ENCODE results near the gene KIF21A.
"Not testable (repeated sequence)": the region's sequence is repeated elsewhere in the genome, so short reads cannot be mapped to it uniquely, and the experiment has no call there.

The KIF21A gene

DNA sequence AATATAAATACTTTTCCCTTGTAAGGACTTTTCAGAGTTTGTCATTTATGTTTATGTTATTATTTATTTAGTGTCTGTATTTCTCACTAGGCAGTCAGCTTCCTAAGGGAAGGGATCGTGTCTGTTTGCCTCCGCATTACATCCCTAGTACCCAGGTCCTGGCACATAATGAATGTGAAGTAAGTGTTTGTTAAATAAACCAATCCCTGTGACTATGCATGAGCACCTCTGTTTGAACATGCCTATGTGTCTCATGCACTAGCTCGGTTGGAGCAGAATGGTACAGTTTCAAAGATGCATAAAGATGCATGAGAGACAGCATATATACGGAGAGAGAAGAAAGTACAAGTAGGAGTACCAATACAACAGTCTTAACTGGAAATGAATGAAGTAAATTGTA, 99.3 kb downstream of the KIF21A start:
- DNase-seq: no peak

DNA sequence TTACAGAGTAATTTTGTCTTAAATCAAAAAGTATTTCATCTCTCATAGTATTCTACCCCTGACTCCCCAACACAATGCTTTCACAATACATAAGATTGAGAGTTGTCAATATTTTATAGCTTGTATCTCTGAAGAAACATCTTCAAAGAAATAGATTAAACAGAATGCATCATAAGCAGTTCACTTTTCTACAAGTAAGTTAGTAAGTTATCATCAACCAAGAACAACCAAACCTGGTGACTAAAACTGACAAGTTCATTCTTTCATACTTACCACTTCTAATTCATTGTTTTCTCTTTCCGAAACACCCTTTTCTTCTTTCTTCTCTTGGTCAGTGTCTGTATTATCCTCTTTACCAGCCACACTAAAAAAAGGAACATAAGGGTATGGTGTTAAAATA, 101.2 kb downstream of the KIF21A start:
- DNase-seq: no peak

DNA sequence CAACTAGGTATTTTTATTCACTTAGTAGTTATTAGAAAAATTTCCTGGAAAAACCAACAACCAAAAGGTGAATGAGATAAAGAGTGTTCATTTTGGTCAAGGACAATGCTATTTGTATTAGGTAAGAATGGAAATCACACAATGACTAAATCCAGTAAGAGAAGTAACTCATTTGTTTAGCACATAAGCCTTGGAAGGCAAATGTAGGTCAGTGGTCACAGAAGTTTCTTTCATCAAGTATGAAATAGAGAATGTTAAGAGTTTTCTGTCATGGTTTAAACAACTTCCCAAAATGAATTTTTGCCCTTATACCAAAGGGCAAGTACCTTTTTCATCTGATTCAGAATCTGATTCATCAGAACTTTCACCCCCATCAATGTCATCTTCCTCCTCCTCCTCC, 101.7 kb downstream of the KIF21A start:
- DNase-seq: peak; percentile 32

DNA sequence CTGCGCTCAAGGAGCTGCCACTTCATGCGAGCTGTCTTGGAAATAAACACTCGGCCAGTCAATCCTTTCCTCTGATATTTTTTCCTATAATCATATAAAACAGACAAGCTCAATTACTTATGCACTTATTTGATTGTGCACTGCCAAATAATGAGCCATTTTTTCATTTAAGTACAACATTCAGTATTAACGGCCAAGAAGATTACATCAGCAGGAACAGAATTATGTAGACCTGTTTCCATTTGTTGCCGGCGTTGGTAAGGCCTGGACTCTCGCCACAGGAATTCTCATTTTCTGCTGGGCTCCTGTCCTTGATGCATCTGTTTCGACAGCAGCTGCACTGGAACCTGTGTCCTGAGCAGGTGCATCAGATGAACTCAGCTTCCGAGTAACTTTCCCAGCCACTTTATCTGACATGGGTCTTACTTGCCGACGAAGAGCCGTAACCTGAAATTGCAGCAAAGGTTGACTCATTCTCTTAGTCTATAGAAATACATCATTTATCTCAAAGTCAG, 110.2 kb downstream of the KIF21A start:
- DNase-seq: no peak

DNA sequence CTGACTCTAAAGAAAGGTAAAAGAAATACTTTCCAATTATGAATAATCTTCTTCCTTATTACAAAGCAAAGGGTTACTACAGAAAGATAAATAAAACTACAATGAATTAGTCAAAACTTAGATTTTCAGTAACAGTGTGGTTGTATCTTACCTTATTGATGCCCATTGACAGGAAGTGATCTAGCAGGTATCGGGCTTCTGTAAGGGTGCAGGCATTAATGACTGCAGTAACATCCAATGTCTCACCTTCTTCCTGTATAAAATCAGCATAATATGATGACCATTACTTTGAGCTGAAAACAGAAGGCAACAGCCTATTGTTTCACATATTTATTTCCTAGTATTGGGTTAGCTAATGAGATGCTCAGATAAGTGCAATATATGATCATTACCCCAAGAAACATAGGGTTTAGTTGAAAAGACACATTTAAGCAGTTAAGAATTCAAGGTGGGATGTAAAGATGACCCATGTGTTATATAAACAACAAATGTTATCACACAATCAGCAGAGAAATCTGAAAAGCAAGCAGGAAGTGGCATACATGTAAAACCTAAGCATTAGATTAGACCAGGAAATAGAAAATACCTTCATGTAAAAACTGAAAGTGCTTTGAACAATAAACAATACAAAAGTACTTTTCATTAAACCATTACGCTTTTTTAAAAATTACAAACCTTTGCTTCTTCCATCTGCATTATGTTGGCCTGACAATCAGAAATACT, 111.2 kb downstream of the KIF21A start:
- DNase-seq: no peak

DNA sequence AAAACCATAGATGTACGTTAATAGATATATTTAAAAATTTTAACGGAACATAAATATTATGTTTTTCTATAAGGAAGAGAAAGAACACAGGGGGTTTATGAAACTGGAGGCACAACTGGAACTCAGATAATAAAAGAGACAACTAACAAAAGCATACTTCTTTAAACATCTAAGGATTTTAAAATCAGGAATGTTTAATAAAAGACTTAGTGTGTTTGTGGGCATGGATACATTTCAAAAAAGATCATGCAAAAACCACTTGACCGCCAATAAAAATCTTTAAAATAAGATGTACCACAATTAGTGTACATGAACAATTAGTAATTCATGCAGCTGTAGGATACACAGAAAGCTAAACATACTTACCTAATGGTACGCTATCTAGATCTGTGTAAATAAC, 113.0 kb downstream of the KIF21A start:
- DNase-seq: no peak

DNA sequence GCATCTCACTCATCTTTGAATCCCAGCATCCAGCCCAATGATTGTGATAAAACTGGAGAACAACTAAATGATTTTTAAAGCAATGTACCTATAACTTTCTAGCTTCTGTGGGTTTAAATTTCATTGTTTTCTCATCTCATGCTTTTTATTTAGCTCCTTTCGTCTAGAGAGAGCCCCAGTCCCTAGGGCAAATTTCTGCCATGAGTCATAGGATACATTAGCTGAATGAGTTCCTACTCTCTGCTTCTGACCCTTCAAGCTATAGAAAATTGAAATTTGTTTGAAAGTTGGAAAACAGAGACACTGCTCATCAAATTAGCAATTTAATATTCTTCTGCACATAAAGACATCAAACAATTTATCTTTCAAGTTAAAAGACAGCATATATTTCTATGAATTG, 113.9 kb downstream of the KIF21A start:
- DNase-seq: no peak

DNA sequence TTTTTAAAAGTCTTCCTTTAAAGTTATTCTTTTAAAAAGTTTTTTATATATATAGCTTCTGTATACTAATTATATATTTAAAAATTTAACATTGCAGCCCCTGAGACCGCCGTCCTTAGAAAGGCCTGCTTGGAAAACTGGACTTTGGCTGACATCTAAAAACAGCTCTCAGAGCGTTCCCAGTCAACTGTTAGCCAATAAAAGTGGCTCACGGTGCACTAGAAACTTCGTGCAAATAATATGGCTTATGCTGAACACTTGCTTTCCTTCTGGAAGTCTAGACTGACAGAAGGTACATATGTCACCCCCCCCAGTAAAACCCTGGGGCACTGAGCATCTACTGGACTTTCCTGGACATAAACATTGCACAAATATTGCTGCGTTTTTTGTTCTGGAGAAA, 115.0 kb downstream of the KIF21A start:
- DNase-seq: no peak

DNA sequence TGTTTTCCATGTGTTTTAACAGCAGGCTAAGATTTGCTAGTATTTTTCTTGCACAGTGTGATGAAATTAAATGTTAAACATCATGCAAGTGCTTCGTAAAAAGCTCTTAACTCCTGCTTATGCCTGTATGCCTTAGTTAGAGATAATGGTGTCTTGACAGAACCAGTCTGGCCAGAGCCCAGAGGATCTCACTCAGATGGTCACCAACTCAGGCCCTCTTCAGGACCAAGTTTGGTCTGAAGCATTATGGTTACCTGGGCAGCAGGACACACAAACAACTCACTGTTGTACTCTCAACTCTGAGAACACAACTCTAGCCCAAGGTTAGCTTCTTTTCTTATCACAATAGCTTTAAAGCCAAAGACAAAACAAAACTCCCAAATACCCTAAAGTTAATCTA, 115.4 kb downstream of the KIF21A start:
- no peak for DNase-seq

DNA sequence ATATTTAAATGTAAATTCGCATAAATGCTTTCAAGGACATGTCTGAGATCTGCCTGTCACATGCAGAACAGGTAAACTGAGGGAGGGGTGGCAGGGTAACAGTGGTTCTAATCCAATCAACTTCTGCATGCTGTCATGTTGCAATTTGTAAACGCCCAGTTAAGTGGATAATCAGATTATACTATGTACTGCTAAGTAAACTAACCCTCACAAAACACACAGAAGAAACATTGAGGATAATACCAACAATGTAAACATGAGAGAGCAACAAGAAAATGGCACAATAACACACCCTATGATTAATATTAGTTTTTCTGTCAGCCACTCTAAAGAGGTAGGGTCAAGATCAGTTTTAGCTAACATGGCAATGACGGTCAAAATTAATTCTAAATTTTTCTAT, 123.7 kb downstream of the KIF21A start:
- no peak for DNase-seq

DNA sequence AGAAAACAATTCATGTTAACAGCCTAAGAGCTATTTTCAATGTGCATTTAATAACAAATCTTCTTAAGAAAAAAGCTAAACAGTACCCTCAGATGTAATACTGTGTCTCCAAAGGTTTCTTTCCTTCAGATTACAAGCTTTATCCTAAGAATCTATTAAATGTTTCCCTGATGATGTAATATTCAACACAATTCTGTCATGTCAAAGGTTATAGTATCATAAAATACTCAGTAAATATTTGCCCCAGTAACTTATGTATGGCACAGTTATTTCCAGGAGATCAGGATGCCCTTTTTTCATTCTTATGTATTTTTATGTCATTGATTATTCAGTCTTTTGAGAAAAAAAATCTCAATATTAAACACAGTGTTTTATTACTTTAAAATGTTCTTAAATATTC, 128.4 kb downstream of the KIF21A start:
- DNase-seq: no peak

DNA sequence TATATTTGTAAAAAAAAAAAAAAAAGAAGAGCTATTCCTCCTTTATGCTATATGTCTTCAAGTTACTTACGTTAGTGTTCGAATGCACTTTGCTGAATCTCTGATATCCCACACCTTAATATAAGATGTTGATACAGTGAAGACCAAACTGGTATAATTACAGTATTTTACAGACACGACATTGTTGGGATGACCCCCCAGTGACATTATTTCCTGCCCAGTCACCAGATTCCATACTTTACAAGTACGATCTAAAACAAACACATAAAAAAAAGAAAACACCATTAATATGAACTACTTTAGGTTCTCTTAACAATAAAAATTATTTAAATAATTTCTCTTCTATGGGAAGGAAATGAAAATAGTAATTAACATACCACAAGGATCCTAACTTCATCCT, 133.4 kb downstream of the KIF21A start:
- DNase-seq: no peak

DNA sequence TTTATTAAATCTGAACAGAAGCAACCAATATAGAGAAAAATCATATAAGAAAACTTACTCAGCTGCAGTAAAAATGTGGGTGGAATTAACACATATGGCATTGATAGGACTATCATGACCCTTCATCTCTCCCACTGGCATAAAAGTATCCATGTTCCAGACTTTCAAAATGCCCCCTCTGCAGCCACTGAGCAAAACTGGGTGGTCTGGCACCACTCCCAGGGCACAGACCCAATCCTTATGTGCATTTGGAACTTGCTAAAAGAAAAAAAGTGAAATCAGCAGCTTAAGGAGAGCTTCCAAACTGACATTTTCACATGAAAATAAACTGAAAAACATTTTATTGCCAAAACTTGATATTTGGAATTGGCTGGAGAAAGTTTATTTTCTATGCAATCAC, 141.5 kb downstream of the KIF21A start:
- no peak for DNase-seq

DNA sequence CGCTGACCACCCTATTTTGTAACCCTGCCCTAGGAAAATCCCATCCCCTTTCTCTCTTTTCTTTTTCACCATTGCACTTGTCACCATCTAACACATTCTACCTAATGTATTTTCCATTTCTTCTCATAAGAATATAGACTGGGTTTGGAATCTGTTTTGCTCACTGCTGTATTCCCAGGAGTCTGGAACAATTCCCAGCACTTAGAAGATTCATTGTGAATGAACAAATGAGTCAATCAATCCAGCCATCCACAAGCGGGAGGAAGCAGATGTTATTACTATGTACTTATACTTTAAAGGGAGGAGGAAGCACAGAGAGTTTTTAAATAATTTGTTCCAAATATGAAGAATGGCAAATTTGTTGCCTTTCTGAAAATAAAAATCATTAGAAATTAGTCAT, 142.1 kb downstream of the KIF21A start:
- no peak for DNase-seq

DNA sequence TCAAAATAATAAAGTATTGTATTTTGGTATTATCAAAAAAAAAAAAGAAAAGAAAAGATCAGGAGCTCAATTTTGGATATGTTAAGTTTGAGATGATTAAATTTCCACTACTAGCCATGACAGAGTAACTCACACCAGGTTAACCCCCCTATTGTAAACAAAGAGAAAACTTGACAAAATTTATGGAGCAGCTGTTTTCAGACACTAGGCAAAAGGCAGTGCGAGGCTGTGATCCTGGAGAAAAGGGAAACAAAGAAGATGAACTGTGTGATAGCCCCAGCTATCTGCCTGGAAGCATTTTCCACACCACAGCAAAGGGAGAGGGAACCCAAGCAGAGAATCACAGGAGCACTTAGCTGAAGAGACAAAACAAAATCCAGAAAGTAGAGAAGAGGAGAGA, 145.0 kb downstream of the KIF21A start:
- DNase-seq: no peak

DNA sequence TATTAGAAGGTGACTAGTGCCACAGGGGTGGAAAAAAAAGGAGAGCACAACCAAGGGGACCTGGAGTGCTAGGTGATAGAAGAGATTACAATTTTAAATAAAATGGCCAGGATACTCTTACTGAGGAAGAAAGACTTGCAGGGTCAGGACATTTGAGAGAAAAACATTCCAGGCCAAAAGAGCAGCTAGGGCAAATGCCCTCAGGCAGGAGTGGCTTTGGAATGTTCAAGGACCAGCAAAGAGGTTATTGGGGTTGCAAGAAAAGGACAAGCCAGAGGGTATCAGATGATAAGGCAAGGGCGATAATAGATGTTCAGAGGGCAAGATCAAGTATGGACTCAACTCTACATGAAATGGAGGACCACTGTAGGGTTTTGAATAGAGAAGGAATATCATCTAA, 146.4 kb downstream of the KIF21A start:
- DNase-seq: no peak

DNA sequence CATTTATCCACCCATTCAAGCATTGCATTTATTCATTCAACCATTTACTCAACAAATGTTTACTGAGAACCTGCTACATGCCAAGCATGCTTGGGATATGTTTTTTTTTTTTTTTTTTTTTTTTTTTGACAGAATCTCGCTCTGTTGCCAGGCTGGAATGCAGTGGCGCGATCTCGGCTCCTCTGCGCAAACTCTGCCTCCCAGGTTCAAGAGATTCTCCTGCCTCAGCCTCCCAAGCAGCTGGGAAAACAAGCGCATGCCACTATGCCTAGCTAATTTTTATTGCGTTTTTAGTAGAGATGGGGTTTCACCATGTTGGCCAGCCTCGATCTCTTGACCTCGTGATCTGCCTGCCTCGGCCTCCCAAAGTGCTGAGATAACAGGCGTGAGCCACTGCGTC, 147.3 kb downstream of the KIF21A start:
- not testable (repeated sequence) for DNase-seq

DNA sequence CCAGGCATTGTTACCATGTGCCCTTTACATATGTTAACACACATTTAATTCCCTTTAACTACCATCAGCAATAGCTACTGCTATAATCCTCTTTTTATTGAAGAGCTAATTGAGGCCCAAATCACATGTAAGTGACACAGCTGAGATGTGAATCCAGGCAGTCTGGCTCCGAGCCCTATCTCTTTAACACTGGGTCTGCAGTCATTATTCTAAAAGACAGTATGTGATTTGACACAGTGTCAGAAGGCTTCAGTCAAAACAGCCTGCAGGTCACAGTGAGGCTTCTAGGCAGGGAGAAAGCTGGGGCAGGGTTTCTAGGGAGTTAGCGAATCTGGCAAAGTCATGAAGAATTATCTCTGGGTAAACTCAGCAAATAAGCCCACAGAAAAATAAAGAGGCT, 148.2 kb downstream of the KIF21A start:
- DNase-seq: no peak

DNA sequence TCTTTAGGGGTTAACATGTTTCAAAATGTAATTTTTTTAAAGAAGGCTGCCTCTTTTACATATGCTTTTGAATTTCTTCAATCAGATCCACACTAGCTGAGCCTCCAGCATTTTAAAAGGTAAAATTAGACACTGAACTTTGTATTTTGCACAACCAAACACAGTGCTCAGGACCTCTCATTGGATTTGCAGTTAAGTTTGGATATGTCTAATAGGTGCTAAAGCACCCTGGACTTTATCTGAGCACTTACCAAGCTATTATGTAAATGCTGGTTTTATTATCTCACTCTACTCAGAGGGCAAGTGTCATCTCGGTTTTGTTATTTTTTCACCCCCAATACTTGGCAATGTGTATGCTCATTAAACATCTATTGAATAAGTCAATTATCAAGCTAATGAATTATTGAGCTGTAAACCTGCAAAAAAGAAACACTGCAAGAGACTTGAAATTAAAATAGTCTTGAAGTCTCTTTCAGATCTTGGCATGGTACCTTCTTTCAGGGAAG, 150.7 kb downstream of the KIF21A start:
- DNase-seq: no peak

DNA sequence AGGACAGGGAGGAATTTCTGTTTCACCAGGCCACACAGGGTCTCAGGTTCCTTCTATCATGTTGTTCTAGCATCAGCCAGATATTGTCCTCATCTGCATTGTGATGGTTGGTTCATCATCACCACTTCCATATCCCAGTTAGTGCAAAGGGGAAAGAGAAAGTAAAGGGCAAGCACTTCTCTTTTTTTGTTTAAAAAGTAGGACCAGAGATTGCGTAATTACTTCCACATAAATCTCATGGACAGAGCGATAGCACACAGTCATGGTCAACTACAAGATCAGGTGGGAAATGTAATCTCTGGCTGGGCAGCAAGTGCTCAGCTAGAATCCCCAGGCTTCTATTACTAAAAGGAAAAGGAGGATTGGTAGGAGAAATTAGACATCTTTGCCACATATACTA, 155.1 kb downstream of the KIF21A start:
- peak; percentile 75 for DNase-seq

DNA sequence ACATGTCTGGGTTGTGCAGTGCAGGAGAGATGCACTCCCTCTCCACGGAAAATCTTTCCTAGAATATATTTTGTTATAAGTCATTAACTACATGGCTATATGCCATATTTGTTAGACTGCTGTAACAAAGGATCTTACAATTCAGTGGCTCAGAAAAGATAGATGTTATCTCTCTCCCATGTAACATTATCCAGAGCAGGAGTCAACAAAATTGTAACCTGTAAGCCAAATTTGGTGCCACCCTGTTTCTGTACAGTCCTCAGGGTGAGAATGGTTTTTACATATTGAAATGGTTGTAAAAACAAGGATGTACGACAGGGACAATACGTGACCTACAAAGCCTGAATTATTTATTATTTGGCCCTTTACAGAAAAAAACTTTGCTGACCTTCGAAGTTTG, 155.5 kb downstream of the KIF21A start:
- DNase-seq: no peak

DNA sequence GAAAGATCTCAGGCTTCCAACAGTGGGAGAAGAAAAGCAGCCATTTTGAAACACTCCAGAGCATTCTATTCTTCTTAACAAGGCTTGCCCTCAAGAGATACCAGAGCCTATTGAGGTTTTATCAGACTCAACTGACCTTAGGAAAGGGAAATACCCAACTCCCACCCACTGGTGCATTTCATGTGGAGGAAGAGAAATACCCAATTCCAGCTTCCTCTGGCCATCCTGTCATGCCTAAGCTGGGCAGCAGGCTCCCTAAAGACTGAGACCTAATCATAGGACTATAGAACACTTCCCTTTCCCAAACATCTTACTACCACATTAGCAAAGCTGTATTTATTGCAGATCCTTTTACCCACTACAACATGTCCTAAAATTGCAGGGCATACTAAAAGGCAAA, 164.5 kb downstream of the KIF21A start:
- DNase-seq: peak; percentile 29

DNA sequence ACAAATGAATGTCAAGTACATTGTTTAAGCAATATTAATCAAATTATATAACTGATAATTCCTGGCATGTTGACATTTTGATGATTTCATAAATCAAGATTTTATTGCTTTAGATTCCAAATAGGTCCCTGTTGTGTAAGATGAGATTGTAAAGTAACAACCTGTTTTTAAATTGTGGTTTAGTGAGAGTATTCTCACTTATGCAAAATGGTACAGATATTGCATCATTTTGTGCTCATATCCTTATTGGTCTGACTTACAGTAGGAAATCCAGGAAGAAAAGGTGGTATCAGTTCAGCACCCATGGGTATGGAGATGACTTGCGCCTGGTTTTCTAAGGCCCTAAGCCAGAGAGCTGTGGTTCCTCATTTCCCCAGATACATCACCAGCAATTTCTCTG, 165.5 kb downstream of the KIF21A start:
- DNase-seq: peak; percentile 5

DNA sequence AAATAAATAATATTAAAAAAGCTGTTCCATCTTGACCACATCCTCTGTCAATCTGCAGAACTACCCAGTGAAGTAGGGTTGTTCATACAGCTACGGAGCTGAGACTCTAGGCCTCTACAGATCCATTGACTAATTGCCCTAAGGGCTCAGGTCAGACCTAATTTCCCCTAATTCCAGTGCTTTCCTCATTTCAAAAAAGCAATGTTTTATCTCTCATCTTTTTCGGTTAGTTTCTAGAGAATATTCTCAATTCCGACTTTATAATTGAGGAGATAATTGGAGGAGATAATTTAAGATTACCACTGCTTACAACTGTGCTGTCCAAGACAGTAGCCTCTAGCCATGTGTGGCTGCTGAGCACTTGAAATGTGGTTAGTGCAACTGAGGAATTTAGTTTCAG, 167.1 kb downstream of the KIF21A start:
- no peak for DNase-seq

All from inflammatory macrophage treated with lipopolysaccharide for 4 hours (primary cell).